GM23248 (cell line): ENCODE measurements around the gene C1QC.

ENCODE experiments used
- EZH2 ChIP-seq: fragments of 200-600 bp; sonication (generic); IDR thresholded peaks from 2 replicates; pipeline ENCODE4 v1.6.1; 2018; ENCODE audit warnings: antibody characterized with exemption, mild to moderate bottlenecking; ENCODE audit not compliant: insufficient read depth, poor library complexity, severe bottlenecking
- EZH2phosphoT487 ChIP-seq: fragments of 200-600 bp; sonication (generic); IDR thresholded peaks from 2 replicates; pipeline ENCODE4 v1.6.1; 2018; ENCODE audit warnings: antibody characterized with exemption, moderate library complexity, mild to moderate bottlenecking, low read depth; ENCODE audit not compliant: insufficient read depth

DNA sequence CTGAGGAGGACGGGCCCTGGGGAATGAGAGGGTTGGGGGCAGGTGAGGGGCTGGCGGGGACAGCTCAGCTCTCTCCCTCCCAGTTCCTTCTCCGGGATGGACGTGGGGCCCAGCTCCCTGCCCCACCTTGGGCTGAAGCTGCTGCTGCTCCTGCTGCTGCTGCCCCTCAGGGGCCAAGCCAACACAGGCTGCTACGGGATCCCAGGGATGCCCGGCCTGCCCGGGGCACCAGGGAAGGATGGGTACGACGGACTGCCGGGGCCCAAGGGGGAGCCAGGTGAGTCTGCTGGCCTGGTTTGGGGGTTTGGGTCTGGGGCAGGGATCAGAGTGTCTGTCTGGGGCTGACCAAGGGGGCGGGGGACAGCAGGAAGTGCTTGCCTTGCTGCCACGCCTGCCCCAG is 495 bp downstream of the C1QC start:
- TF ChIP-seq EZH2 = no peak
- no peak for TF ChIP-seq EZH2phosphoT487
